ENCODE data around the gene FANCC.

The FANCC gene

GRCh38 chr9:95246547-95246946 is 71.0 kb downstream of the FANCC start:
- no peak for TF ChIP-seq CTCF (IDR thresholded peaks at IDR 0.05; ENCODE audit: extremely low read depth, missing control alignments)
- no peak for DNase-seq (ENCODE audit: low spot score)

GRCh38 chr9:95242613-95243012 is 74.9 kb downstream of the FANCC start:
- no peak for TF ChIP-seq CTCF (IDR thresholded peaks at IDR 0.05; ENCODE audit: extremely low read depth, missing control alignments)

GRCh38 chr9:95239071-95239470 is 78.4 kb downstream of the FANCC start:
- TF ChIP-seq CTCF (IDR thresholded peaks at IDR 0.05; ENCODE audit: extremely low read depth, missing control alignments) = no peak

More at GRCh38 chr9:95242613-95243012, 74.9 kb downstream of the FANCC start:
- DNase-seq (ENCODE audit: low spot score) = no peak

GRCh38 chr9:95237336-95237735 is 80.2 kb downstream of the FANCC start:
- TF ChIP-seq CTCF (IDR thresholded peaks at IDR 0.05; ENCODE audit: extremely low read depth, missing control alignments) = no peak
- no peak for DNase-seq (ENCODE audit: low spot score)

More at GRCh38 chr9:95239071-95239470, 78.4 kb downstream of the FANCC start:
- DNase-seq (ENCODE audit: low spot score) = no peak

- no peak for DNase-seq (ENCODE audit: low spot score)
- no peak for TF ChIP-seq CTCF (IDR thresholded peaks at IDR 0.05; ENCODE audit: extremely low read depth, missing control alignments)
These were observed 87.5 kb downstream of the FANCC start for GRCh38 chr9:95230046-95230445.

- no peak for DNase-seq (ENCODE audit: low spot score)
- no peak for TF ChIP-seq CTCF (IDR thresholded peaks at IDR 0.05; ENCODE audit: extremely low read depth, missing control alignments)
These were observed 88.1 kb downstream of the FANCC start for GRCh38 chr9:95229230-95229915.

GRCh38 chr9:95226921-95227320 is 90.6 kb downstream of the FANCC start:
- no peak for TF ChIP-seq CTCF (IDR thresholded peaks at IDR 0.05; ENCODE audit: extremely low read depth, missing control alignments)
- no peak for DNase-seq (ENCODE audit: low spot score)

Data from GM20000 (cell line).